GM12878 (cell line): Measurements from ENCODE around the gene UBE2E1. TPM values are rescaled to one million over a fixed set of nuclear protein-coding genes. Genes with fewer than 3 reads are reported as not detected.
A peak's percentile ranks its signal among the peaks of the same experiment; 100 is the strongest.

Experiments
- ATAC-seq: fragments of 200-7000 bp; cut with Tn5 transposase; 3 replicates; pipeline ENCODE4 v1.9.1; 2020; ENCODE audit warnings: mild to moderate bottlenecking, moderate library complexity
- BruUV-seq: library from RNA; stranded (reverse); fragments of 400-500 nt; replicated peaks from 2 replicates; lab custom pipeline; 2021; lab: Mats Ljungman, UMichigan
- CTCF ChIA-PET: fragments of 300-600 bp; sonication (Branson Sonifier 250); formaldehyde crosslinking; extraction: SDS; loops from one replicate; lab custom pipeline; 2021; ENCODE audit warnings: inconsistent platforms; lab: Yijun Ruan, JAX
- POLR2A ChIA-PET: fragments of 350-600 bp; formaldehyde crosslinking; extraction: SDS; loops from one replicate; lab custom pipeline; 2021; ENCODE audit warnings: inconsistent platforms; lab: Charles Lee
- RAD21 ChIA-PET: fragments of 300-600 bp; sonication (Branson Sonifier 250); formaldehyde crosslinking; loops from one replicate; lab custom pipeline; 2023; ENCODE audit warnings: antibody characterized with exemption; ENCODE audit not compliant: unreplicated experiment; lab: Charles Lee
- SMC1A ChIA-PET: fragments of 300-600 bp; sonication (Branson Sonifier 250); formaldehyde crosslinking; loops from one replicate; lab custom pipeline; 2023; ENCODE audit not compliant: unreplicated experiment, uncharacterized antibody; lab: Charles Lee
- DNase-seq: peaks from one replicate; pipeline ENCODE4 v3.0.0-alpha.2; 2011; ENCODE audit warnings: low read depth, low spot score
- FAIRE-seq: peaks from 3 replicates; lab custom pipeline; 2011; peaks lifted over from hg19 to GRCh38; lab: Jason Lieb, UNC
- H2AFZ ChIP-seq: 2 replicates; pipeline ENCODE4 v1.6.0; 2011; ENCODE audit warnings: low read depth, low read length, control low read depth; ENCODE audit not compliant: control insufficient read depth
- H3K27ac ChIP-seq: 2 replicates; pipeline ENCODE4 v1.5.1; 2011; ENCODE audit warnings: control low read depth; ENCODE audit not compliant: control insufficient read depth, insufficient read depth
- H3K27me3 ChIP-seq, 2 experiments: replicated peaks in 1 of 2; 2 replicates each; pipeline versions ENCODE4 v1.6.0 to v1.6.1; 2011; ENCODE audit warnings: low read length in 1 of 2; ENCODE audit not compliant: control insufficient read depth in 2 of 2, insufficient read depth in 2 of 2
- H3K36me3 ChIP-seq, 2 experiments: 2 replicates each; pipeline ENCODE4 v1.5.1; 2011; ENCODE audit warnings: low read length in 1 of 2; ENCODE audit not compliant: control insufficient read depth in 2 of 2, insufficient read depth in 2 of 2
- H3K4me1 ChIP-seq: 2 replicates; pipeline ENCODE4 v1.6.1; 2011; ENCODE audit warnings: mild to moderate bottlenecking, low read length, moderate library complexity, mixed read lengths; ENCODE audit not compliant: control insufficient read depth, insufficient read depth
- H3K4me2 ChIP-seq: 2 replicates; pipeline ENCODE4 v1.6.0; 2011; ENCODE audit warnings: control low read depth; ENCODE audit not compliant: control insufficient read depth, insufficient read depth
- H3K4me3 ChIP-seq: fragments of 200-600 bp; sonication (generic); 2 replicates; pipeline ENCODE4 v1.5.1; 2016
- H3K79me2 ChIP-seq: 2 replicates; pipeline ENCODE4 v1.6.0; 2011; ENCODE audit warnings: low read length; ENCODE audit not compliant: control insufficient read depth, insufficient read depth
- H3K9ac ChIP-seq: 2 replicates; pipeline ENCODE4 v1.8.0; 2011; ENCODE audit warnings: low read length, control low read depth, mixed read lengths; ENCODE audit not compliant: control insufficient read depth, insufficient read depth
- H3K9me3 ChIP-seq: replicated peaks from 3 replicates; pipeline ENCODE4 v1.5.1; 2011; ENCODE audit warnings: mild to moderate bottlenecking, low read length; ENCODE audit not compliant: control insufficient read depth, insufficient read depth
- H4K20me1 ChIP-seq: 2 replicates; pipeline ENCODE4 v1.6.0; 2011; ENCODE audit not compliant: control insufficient read depth, insufficient read depth
- BCL11A ChIP-seq: IDR thresholded peaks from 2 replicates; pipeline ENCODE4 v1.6.1; 2011; ENCODE audit warnings: low read depth, low read length
- BHLHE40 ChIP-seq, 2 experiments: fragments of 450-650 bp in 1 of 2; IDR thresholded peaks; 2 replicates each; pipeline ENCODE4 v1.6.1; 2011 to 2017; ENCODE audit warnings: low read depth in 2 of 2, borderline replicate concordance in 1 of 2, improper control_type of control experiment in 1 of 2, low read length in 1 of 2, mild to moderate bottlenecking in 1 of 2
- CEBPB ChIP-seq, 2 experiments: fragments of 150-350 bp in 1 of 2; IDR thresholded peaks; 2 replicates each; pipeline ENCODE4 v1.6.1; 2012 to 2014; ENCODE audit warnings: low read depth in 2 of 2, low read length in 2 of 2, borderline replicate concordance in 1 of 2, inconsistent platforms in 1 of 2
- CREM ChIP-seq: IDR thresholded peaks from 2 replicates; pipeline ENCODE4 v1.6.1; 2014; ENCODE audit warnings: antibody characterized with exemption, low read depth
- E2F4 ChIP-seq: IDR thresholded peaks from 2 replicates; pipeline ENCODE4 v1.6.1; 2012; ENCODE audit warnings: low read depth, low read length, improper control_type of control experiment
- GABPA ChIP-seq: IDR thresholded peaks from 2 replicates; pipeline ENCODE4 v1.6.1; 2014; ENCODE audit warnings: antibody characterized with exemption, low read depth, mild to moderate bottlenecking, inconsistent platforms
- IRF4 ChIP-seq: IDR thresholded peaks from 2 replicates; pipeline ENCODE4 v1.6.1; 2011; ENCODE audit warnings: low read depth, low read length
- IRF5 ChIP-seq: fragments of 450-650 bp; IDR thresholded peaks from 2 replicates; pipeline ENCODE4 v1.6.1; 2017; ENCODE audit warnings: borderline replicate concordance
- JUNB ChIP-seq: IDR thresholded peaks from 2 replicates; pipeline ENCODE4 v1.6.1; 2016; ENCODE audit warnings: antibody characterized with exemption, mild to moderate bottlenecking
- JUND ChIP-seq: IDR thresholded peaks from 2 replicates; pipeline ENCODE4 v1.6.1; 2012; ENCODE audit warnings: low read depth, mild to moderate bottlenecking, low read length, improper control_type of control experiment, moderate library complexity
- NBN ChIP-seq: fragments of 450-650 bp; IDR thresholded peaks from 2 replicates; pipeline ENCODE4 v1.6.1; 2016
- NR2C1 ChIP-seq: fragments of 450-650 bp; IDR thresholded peaks from 2 replicates; pipeline ENCODE4 v1.6.1; 2017; ENCODE audit warnings: antibody characterized with exemption, mild to moderate bottlenecking, moderate library complexity
- PKNOX1 ChIP-seq: fragments of 450-650 bp; IDR thresholded peaks from 2 replicates; pipeline ENCODE4 v1.6.1; 2016; ENCODE audit warnings: mild to moderate bottlenecking
- SPI1 ChIP-seq: IDR thresholded peaks from 2 replicates; pipeline ENCODE4 v1.6.1; 2011; ENCODE audit warnings: low read depth, mild to moderate bottlenecking, low read length, moderate library complexity, borderline replicate concordance; ENCODE audit not compliant: insufficient read depth
- ZBED1 ChIP-seq: IDR thresholded peaks from 2 replicates; pipeline ENCODE4 v1.6.1; 2016; ENCODE audit warnings: borderline replicate concordance
- WGBS: methylation state at CpG from one replicate; pipeline ENCODE4 v1.1.6; 2016; ENCODE audit warnings: low lambda C conversion rate; ENCODE audit not compliant: insufficient replicate concordance, insufficient coverage; ENCODE audit errors: missing lambda C conversion rate; 5-methylcytosine and 5-hydroxymethylcytosine counted together
- in situ Hi-C: fragments of 300-500 bp; cut with MboI; formaldehyde crosslinking; loops from 9 replicates; pipeline ENCODE4 v1.14.3; 2018; ENCODE audit warnings: mixed read lengths
- intact Hi-C: fragments of 100-400 bp; cut with micrococcal nuclease; formaldehyde crosslinking; loops from one replicate; pipeline ENCODE4 v1.14.2; 2022; ENCODE audit not compliant: unreplicated experiment
- polyA plus RNA-seq, 11 experiments: library from polyadenylated mRNA; depleted of rRNA in 4 of 11; unstranded in 6 of 11; stranded (reverse) in 5 of 11; fragments of >200 nt; fragmentation: Nextera tagmentation in 4 of 11; fragmentation: Illumina TruSeq in 1 of 11; extraction: Ambion mirVana in 4 of 11; extraction: Trizol in 1 of 11; gene quantifications; 1 replicate in 1 of 11; 2 replicates in 10 of 11; pipeline versions ENCODE4 v1.2.1 to v1.2.3, GENCODE V29; 2011 to 2016; ENCODE audit warnings: inconsistent platforms in 2 of 11, missing spikeins in 2 of 11, low read depth in 1 of 11
- total RNA-seq, 4 experiments: library from RNA; depleted of rRNA in 3 of 4; stranded (reverse); fragments of >200 nt in 3 of 4; fragmentation: Illumina TruSeq in 1 of 4; extraction: Trizol in 1 of 4; gene quantifications; 2 replicates each; pipeline versions ENCODE4 v1.2.1 to v1.2.3, GENCODE V29; 2013 to 2021
- TF ChIP-seq, protein P1 (sequence below): fragments of 150-350 bp; IDR thresholded peaks from 2 replicates; pipeline ENCODE4 v1.6.1; 2014; ENCODE audit warnings: mild to moderate bottlenecking, low read depth, low read length
- TF ChIP-seq, protein P2 (sequence below): IDR thresholded peaks from 2 replicates; pipeline ENCODE4 v1.6.1; 2011; ENCODE audit warnings: borderline replicate concordance, low read depth, mild to moderate bottlenecking, moderate library complexity, low read length; ENCODE audit not compliant: insufficient read depth, poor library complexity, severe bottlenecking

Gene UBE2E1
- total and polyA plus RNA-seq, 10 of the 15 experiments (the other 5 are each of a cell fraction or from before 2014, with no cell fraction given), result 18.7 to 425 (median 147) TPM

DNA sequence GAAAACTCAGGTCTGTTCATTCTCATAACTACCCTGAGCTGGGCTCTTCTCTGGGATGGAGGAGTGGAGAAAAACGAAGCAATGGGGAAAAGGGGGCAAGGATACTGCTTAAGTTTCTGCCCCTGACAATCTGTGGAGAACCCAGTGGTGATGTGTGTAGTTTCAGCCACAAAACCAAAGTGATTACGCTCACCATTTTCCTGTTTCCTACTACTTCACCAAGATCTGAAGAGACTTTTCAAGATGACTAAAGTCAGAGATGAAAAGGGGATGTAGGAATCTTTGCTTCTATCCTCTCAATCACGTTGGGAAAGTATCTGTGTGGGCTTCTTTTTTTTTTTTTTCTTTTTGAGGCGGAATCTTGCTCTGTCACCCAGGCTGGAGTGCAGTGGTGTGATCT lies 8.3 kb upstream of the UBE2E1 start:
- Histone ChIP-seq H3K27me3 (peaks cover 0 to 2% of the 10 kb centered on the region in 2 experiments; a peak in 1 of 4 replicates), H3K9me3 (no peaks in the 10 kb centered on the region), H3K9ac (no peak overlapping the region), H3K79me2 (no peaks in the 10 kb centered on the region), H3K4me1 (peaks cover 14% of the 10 kb centered on the region), H3K4me2 (peak overlapping the region; percentile 52; the same call in 1 of the 2 replicates), H2AFZ (no peak overlapping the region), H3K27ac (no peak overlapping the region), H3K4me3 (no peak overlapping the region), H4K20me1 (no peaks in the 10 kb centered on the region), H3K36me3 (no peaks in the 10 kb centered on the region)
- 5% methylated on average over 4 of the region's 4 CpGs for WGBS
- POLR2A ChIA-PET, result interaction anchor here (0.7 kb wide), 1 partner anchor 317 kb away, joined by 3 read pairs; no protein-coding TSS in a partner anchor
- RAD21 ChIA-PET, result no interaction called here
- SMC1A ChIA-PET, result interaction anchor here (0.7 to 1.4 kb wide), 3 partner anchors 14 to 60 kb away, joined by 3 to 4 read pairs (median 3); no protein-coding TSS in a partner anchor
- ATAC-seq (peak; percentile 86), FAIRE-seq (peak; percentile 64), DNase-seq (peak; percentile 65)
- no TSS peak for BruUV-seq
- intact Hi-C loops, result no loop called here
- CTCF ChIA-PET, result interaction anchor here (0.9 to 1.8 kb wide), 3 partner anchors 35 to 395 kb away, joined by 5 read pairs; no protein-coding TSS in a partner anchor
- in situ Hi-C loops, result no loop called here
- TF ChIP-seq JUNB (peak; percentile 79), GABPA (0 out of 2 replicates have a peak, but pooled peaks have one; percentile 32), IRF5 (peak; percentile 28; the same call in 1 of the 2 replicates), E2F4 (no peak), PKNOX1 (peak; percentile 20), SPI1 (peak; percentile 66), NBN (no peak), NR2C1 (no peak), BHLHE40 (IDR thresholded peaks at IDR 0.05; ENCODE audit: borderline replicate concordance in 1 of 2, low read depth in 2 of 2, low read length in 1 of 2) (peak; percentile 21 to 37; a peak in 2 of 4 replicates), IRF4 (peak; percentile 65; the same call in 1 of the 2 replicates), ZBED1 (peak; percentile 75; the same call in 1 of the 2 replicates), BCL11A (peak; percentile 66), CREM (peak; percentile 74; the same call in 1 of the 2 replicates), JUND (no peak), CEBPB (IDR thresholded peaks at IDR 0.05; ENCODE audit: borderline replicate concordance in 1 of 2, low read depth in 2 of 2, low read length in 2 of 2) (peak in 1 of 2 experiments; percentile 58; a peak in 1 of 4 replicates)
- TF ChIP-seq, protein P1, sequence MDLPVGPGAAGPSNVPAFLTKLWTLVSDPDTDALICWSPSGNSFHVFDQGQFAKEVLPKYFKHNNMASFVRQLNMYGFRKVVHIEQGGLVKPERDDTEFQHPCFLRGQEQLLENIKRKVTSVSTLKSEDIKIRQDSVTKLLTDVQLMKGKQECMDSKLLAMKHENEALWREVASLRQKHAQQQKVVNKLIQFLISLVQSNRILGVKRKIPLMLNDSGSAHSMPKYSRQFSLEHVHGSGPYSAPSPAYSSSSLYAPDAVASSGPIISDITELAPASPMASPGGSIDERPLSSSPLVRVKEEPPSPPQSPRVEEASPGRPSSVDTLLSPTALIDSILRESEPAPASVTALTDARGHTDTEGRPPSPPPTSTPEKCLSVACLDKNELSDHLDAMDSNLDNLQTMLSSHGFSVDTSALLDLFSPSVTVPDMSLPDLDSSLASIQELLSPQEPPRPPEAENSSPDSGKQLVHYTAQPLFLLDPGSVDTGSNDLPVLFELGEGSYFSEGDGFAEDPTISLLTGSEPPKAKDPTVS, result no peak
- TF ChIP-seq, protein P2, sequence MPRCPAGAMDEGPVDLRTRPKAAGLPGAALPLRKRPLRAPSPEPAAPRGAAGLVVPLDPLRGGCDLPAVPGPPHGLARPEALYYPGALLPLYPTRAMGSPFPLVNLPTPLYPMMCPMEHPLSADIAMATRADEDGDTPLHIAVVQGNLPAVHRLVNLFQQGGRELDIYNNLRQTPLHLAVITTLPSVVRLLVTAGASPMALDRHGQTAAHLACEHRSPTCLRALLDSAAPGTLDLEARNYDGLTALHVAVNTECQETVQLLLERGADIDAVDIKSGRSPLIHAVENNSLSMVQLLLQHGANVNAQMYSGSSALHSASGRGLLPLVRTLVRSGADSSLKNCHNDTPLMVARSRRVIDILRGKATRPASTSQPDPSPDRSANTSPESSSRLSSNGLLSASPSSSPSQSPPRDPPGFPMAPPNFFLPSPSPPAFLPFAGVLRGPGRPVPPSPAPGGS, result peak; percentile 45
